H9 (cell line): ENCODE results near the gene WFIKKN1. TPM values are rescaled to one million over a fixed set of nuclear protein-coding genes. Genes with fewer than 3 reads are reported as not detected.

Source experiments
- DNase-seq: peaks from one replicate; pipeline ENCODE4 v3.0.0-alpha.2; 2017
- H2AFZ ChIP-seq: one replicate; pipeline ENCODE4 v1.6.1; 2013; ENCODE audit warnings: mild to moderate bottlenecking, low read length, control low read depth, moderate library complexity
- H2AK5ac ChIP-seq: 2 replicates; pipeline ENCODE4 v1.6.1; 2013; ENCODE audit warnings: low read length, control low read depth, mixed read lengths; ENCODE audit not compliant: insufficient read length
- H2BK120ac ChIP-seq: one replicate; pipeline ENCODE4 v1.6.1; 2013; ENCODE audit warnings: low read depth, mild to moderate bottlenecking, low read length, control low read depth, inconsistent platforms; ENCODE audit not compliant: poor library complexity, severe bottlenecking
- H2BK12ac ChIP-seq: 2 replicates; pipeline ENCODE4 v1.6.1; 2013; ENCODE audit warnings: low read length, control low read depth, mixed read lengths, low read depth; ENCODE audit not compliant: insufficient read length
- H2BK15ac ChIP-seq: 2 replicates; pipeline ENCODE4 v1.6.1; 2013; ENCODE audit warnings: low read depth, low read length, control low read depth
- H2BK20ac ChIP-seq: one replicate; pipeline ENCODE4 v1.6.1; 2013; ENCODE audit warnings: low read depth, mild to moderate bottlenecking, low read length, control low read depth, inconsistent platforms; ENCODE audit not compliant: poor library complexity, severe bottlenecking
- H2BK5ac ChIP-seq: 2 replicates; pipeline ENCODE4 v1.6.1; 2013; ENCODE audit warnings: low read length, control low read depth, mixed read lengths; ENCODE audit not compliant: insufficient read length
- H3K14ac ChIP-seq: 2 replicates; pipeline ENCODE4 v1.6.1; 2013; ENCODE audit warnings: low read length, control low read depth; ENCODE audit not compliant: insufficient read depth
- H3K18ac ChIP-seq: 2 replicates; pipeline ENCODE4 v1.6.1; 2013; ENCODE audit warnings: low read depth, mild to moderate bottlenecking, mixed read lengths, low read length, control low read depth; ENCODE audit not compliant: insufficient read length
- H3K23ac ChIP-seq: 2 replicates; pipeline ENCODE4 v1.6.1; 2013; ENCODE audit warnings: low read length, control low read depth, mixed read lengths, low read depth; ENCODE audit not compliant: insufficient read length
- H3K23me2 ChIP-seq: 2 replicates; pipeline ENCODE4 v1.6.1; 2013; ENCODE audit warnings: low read depth, mild to moderate bottlenecking, mixed read lengths, low read length, control low read depth; ENCODE audit not compliant: insufficient read length, poor library complexity, severe bottlenecking
- H3K27ac ChIP-seq: 2 replicates; pipeline ENCODE4 v1.5.1; 2013; ENCODE audit warnings: low read length, control low read depth, mixed read lengths, low read depth; ENCODE audit not compliant: insufficient read length
- H3K27me3 ChIP-seq: 2 replicates; pipeline ENCODE4 v1.6.1; 2013; ENCODE audit warnings: low read length, control low read depth, inconsistent platforms; ENCODE audit not compliant: insufficient read depth
- H3K4ac ChIP-seq: 2 replicates; pipeline ENCODE4 v1.6.1; 2013; ENCODE audit warnings: low read depth, mild to moderate bottlenecking, control low read depth, inconsistent platforms, low read length, moderate library complexity
- H3K4me1 ChIP-seq: 2 replicates; pipeline ENCODE4 v1.6.1; 2013; ENCODE audit warnings: low read length, control low read depth, inconsistent platforms; ENCODE audit not compliant: insufficient read depth
- H3K4me2 ChIP-seq: 2 replicates; pipeline ENCODE4 v1.6.1; 2013; ENCODE audit warnings: low read length, control low read depth, mixed read lengths; ENCODE audit not compliant: insufficient read length, insufficient read depth
- H3K56ac ChIP-seq: 2 replicates; pipeline ENCODE4 v1.6.1; 2013; ENCODE audit warnings: low read depth, mild to moderate bottlenecking, mixed read lengths, low read length, control low read depth; ENCODE audit not compliant: insufficient read length
- H3K79me1 ChIP-seq: 2 replicates; pipeline ENCODE4 v1.6.1; 2013; ENCODE audit warnings: low read depth, mild to moderate bottlenecking, moderate library complexity, low read length, control low read depth, inconsistent platforms; ENCODE audit not compliant: insufficient read depth, poor library complexity, severe bottlenecking
- H3K79me2 ChIP-seq: 2 replicates; pipeline ENCODE4 v1.6.1; 2013; ENCODE audit warnings: low read length, control low read depth, inconsistent platforms; ENCODE audit not compliant: insufficient read depth
- H3K9ac ChIP-seq: 2 replicates; pipeline ENCODE4 v1.6.1; 2013; ENCODE audit warnings: low read length, control low read depth, mixed read lengths; ENCODE audit not compliant: insufficient read length; ENCODE audit errors: extremely low read depth
- H3K9me3 ChIP-seq: one replicate; pipeline ENCODE4 v1.6.1; 2013; ENCODE audit warnings: low read depth, low read length, inconsistent platforms; ENCODE audit not compliant: control insufficient read depth
- H3T11ph ChIP-seq: one replicate; pipeline ENCODE4 v1.6.1; 2013; ENCODE audit warnings: mild to moderate bottlenecking, low read length, control low read depth, inconsistent platforms
- H4K20me1 ChIP-seq: one replicate; pipeline ENCODE4 v1.6.1; 2013; ENCODE audit not compliant: control insufficient read depth, insufficient read length, insufficient read depth
- H4K5ac ChIP-seq: 2 replicates; pipeline ENCODE4 v1.6.1; 2013; ENCODE audit warnings: low read depth, mild to moderate bottlenecking, mixed read lengths, low read length, control low read depth; ENCODE audit not compliant: insufficient read length
- H4K8ac ChIP-seq: replicated peaks from 2 replicates; pipeline ENCODE4 v1.6.1; 2013; ENCODE audit warnings: low read length, control low read depth, mixed read lengths, low read depth; ENCODE audit not compliant: insufficient read length
- H4K91ac ChIP-seq: 2 replicates; pipeline ENCODE4 v1.6.1; 2013; ENCODE audit warnings: low read depth, mild to moderate bottlenecking, moderate library complexity, mixed read lengths, low read length, control low read depth; ENCODE audit not compliant: insufficient read length
- H3K27ac Mint-ChIP-seq, 3 experiments: 2 replicates in 2 of 3; 3 replicates in 1 of 3; pipeline ENCODE4 v1.8.0; 2020 to 2021; ENCODE audit warnings: mixed read lengths in 3 of 3, mild to moderate bottlenecking in 1 of 3, moderate library complexity in 1 of 3
- H3K27me3 Mint-ChIP-seq: 2 replicates; pipeline ENCODE4 v1.8.0; 2021; ENCODE audit warnings: low read depth, mild to moderate bottlenecking, moderate library complexity, mixed read lengths
- H3K36me3 Mint-ChIP-seq, 3 experiments: 2 replicates in 2 of 3; 3 replicates in 1 of 3; pipeline ENCODE4 v1.8.0; 2020 to 2021; ENCODE audit warnings: low read depth in 3 of 3, mixed read lengths in 3 of 3; ENCODE audit not compliant: insufficient read depth in 1 of 3
- H3K4me1 Mint-ChIP-seq, 2 experiments: 2 replicates each; pipeline ENCODE4 v1.8.0; 2020; ENCODE audit warnings: mixed read lengths in 2 of 2
- H3K4me3 Mint-ChIP-seq, 2 experiments: 2 replicates in 1 of 2; 3 replicates in 1 of 2; pipeline ENCODE4 v1.8.0; 2020 to 2021; ENCODE audit warnings: mild to moderate bottlenecking in 2 of 2, mixed read lengths in 2 of 2, moderate library complexity in 1 of 2
- H3K9me3 Mint-ChIP-seq, 2 experiments: 2 replicates in 1 of 2; 3 replicates in 1 of 2; pipeline ENCODE4 v1.8.0; 2020; ENCODE audit warnings: mild to moderate bottlenecking in 2 of 2, mixed read lengths in 2 of 2, moderate library complexity in 1 of 2
- WGBS: extraction: QIAGEN DNeasy Blood & Tissue Kit; methylation state at CpG from one replicate; pipeline ENCODE4 v1.1.7; 2013; ENCODE audit warnings: missing lambda C conversion rate, low lambda C conversion rate, mixed read lengths; ENCODE audit not compliant: insufficient read length; ENCODE audit errors: extremely low coverage; 5-methylcytosine and 5-hydroxymethylcytosine counted together
- total RNA-seq: library from RNA; stranded (reverse); gene quantifications from 2 replicates; pipeline ENCODE4 v1.2.1, GENCODE V29; 2021
- TF ChIP-seq, protein P1 (sequence below): fragments of 200-600 bp; sonication (generic); conservative IDR thresholded peaks from 3 replicates; pipeline ENCODE4 v1.8.0; 2021; ENCODE audit warnings: antibody characterized with exemption, mild to moderate bottlenecking

WFIKKN1 gene
- total RNA-seq, 1 experiment from 2014 or later: 8.3 TPM

DNA sequence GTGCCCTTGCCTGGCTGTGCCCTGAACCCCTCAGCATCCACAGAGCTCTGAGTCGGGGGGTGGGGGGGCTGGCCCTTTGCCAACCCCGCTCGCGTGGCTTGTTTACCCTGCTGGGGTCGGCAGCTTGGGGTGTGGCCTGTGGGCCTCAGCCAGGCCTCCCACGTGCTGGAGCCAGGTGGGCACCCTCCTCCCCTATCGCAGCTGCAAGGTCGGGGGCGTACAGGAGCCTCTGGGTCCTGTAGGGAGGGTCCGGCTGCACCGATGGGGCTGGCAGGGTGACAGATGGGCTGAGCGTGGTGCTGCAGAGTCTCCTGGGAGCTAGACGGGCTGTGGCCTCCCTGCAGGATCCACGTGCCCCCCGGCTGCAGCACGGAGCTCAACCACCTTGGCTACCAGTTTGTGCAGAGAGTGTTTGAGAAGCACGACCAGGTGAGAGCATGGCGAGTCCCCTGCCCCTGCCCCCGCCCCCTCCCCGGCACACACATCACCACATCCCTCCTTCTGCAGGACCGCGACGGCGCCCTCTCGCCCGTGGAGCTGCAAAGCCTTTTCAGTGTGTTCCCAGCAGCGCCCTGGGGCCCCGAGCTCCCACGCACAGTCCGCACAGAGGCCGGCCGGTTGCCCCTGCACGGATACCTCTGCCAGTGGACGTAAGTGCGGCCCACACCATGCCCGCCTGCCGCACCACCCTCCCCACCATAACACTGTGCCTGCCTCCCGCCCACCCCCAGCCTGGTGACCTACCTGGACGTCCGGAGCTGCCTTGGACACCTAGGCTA, 40.8 kb downstream of the WFIKKN1 start:
- H3K4ac ChIP-seq: no peak overlapping the region
- no peaks in the 10 kb centered on the region for H3K27me3 ChIP-seq
- no peak overlapping the region for H4K5ac ChIP-seq
- no peak overlapping the region for H2BK5ac ChIP-seq
- no peak overlapping the region for H2AK5ac ChIP-seq
- no peak overlapping the region for H2BK15ac ChIP-seq
- H3K9me3 Mint-ChIP-seq: no peaks in the 10 kb centered on the region
- no peak overlapping the region for H3K23ac ChIP-seq
- H3K4me2 ChIP-seq: no peak overlapping the region
- H3K27ac ChIP-seq: no peak overlapping the region
- peaks cover 6% of the 10 kb centered on the region for H3K23me2 ChIP-seq
- no peaks in the 10 kb centered on the region for H3K4me1 ChIP-seq
- no peak overlapping the region for H4K8ac ChIP-seq
- H4K91ac ChIP-seq: no peak overlapping the region
- no peaks in the 10 kb centered on the region; the same call in 1 of the 2 replicates for H3K79me2 ChIP-seq
- no peak for DNase-seq
- H3K27me3 Mint-ChIP-seq: peaks cover 3% of the 10 kb centered on the region; the same call in 1 of the 2 replicates
- peaks cover 11 to 27% (median 27%) of the 10 kb centered on the region in 3 experiments; a peak in 6 of 7 replicates for H3K36me3 Mint-ChIP-seq
- WGBS: no CpG with 5 or more reads among the region's 40 CpGs
- no peak overlapping the region for H2BK120ac ChIP-seq
- no peak overlapping the region for H3K18ac ChIP-seq
- no peak overlapping the region for H3K9ac ChIP-seq
- no peaks in the 10 kb centered on the region for H3K9me3 ChIP-seq
- H2BK12ac ChIP-seq: no peak overlapping the region
- no peak overlapping the region for H3K14ac ChIP-seq
- H2AFZ ChIP-seq: no peak overlapping the region
- H3T11ph ChIP-seq: no peak overlapping the region
- 0 out of 5 replicates have a peak overlapping the region, but pooled peaks of 1 of the 2 experiments have one; percentile 24 for H3K4me3 Mint-ChIP-seq
- H3K27ac Mint-ChIP-seq: no peak overlapping the region
- TF ChIP-seq, protein P1, sequence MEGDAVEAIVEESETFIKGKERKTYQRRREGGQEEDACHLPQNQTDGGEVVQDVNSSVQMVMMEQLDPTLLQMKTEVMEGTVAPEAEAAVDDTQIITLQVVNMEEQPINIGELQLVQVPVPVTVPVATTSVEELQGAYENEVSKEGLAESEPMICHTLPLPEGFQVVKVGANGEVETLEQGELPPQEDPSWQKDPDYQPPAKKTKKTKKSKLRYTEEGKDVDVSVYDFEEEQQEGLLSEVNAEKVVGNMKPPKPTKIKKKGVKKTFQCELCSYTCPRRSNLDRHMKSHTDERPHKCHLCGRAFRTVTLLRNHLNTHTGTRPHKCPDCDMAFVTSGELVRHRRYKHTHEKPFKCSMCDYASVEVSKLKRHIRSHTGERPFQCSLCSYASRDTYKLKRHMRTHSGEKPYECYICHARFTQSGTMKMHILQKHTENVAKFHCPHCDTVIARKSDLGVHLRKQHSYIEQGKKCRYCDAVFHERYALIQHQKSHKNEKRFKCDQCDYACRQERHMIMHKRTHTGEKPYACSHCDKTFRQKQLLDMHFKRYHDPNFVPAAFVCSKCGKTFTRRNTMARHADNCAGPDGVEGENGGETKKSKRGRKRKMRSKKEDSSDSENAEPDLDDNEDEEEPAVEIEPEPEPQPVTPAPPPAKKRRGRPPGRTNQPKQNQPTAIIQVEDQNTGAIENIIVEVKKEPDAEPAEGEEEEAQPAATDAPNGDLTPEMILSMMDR: no peak
- H2BK20ac ChIP-seq: no peak overlapping the region
- no peak overlapping the region for H3K56ac ChIP-seq
- H3K4me1 Mint-ChIP-seq: peaks cover 9% of the 10 kb centered on the region in 2 experiments
- H4K20me1 ChIP-seq: no peaks in the 10 kb centered on the region
- H3K79me1 ChIP-seq: no peaks in the 10 kb centered on the region
